ENCODE measurements around the gene PROM1. TPM values are rescaled to one million over a fixed set of nuclear protein-coding genes. Genes with fewer than 3 reads are reported as not detected.

PROM1 gene
- total RNA-seq, 1 donor from 2014 or later, result 36.9 TPM

DNA sequence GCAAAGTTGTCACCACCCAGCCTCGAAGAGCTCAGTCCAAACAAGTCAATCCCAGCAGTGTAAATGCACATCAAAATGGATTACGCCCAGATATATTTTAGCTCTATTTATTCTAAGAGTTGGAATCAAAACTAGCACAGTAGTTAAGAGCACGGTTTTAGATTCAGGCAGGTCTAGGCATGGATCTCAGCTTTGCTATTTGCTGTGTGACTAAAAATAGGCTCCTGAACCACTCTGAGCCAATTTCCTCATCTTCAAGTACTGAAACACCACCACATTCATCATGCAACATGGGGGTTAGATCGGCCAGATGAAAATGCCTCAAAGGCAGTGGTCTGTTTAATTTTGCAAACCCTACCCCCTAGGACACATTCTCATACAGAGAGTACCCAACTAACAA, 65.0 kb downstream of the PROM1 start:
- Mint-ChIP-seq H3K9me3 (ENCODE audit: unreplicated experiment) (no peaks in the 10 kb centered on the region), H3K4me1 (ENCODE audit: low read depth, unreplicated experiment) (no peaks in the 10 kb centered on the region), H3K36me3 (ENCODE audit: unreplicated experiment) (no peaks in the 10 kb centered on the region), H3K27me3 (ENCODE audit: unreplicated experiment) (no peaks in the 10 kb centered on the region), H3K4me3 (ENCODE audit: unreplicated experiment) (no peak overlapping the region), H3K27ac (ENCODE audit: unreplicated experiment) (no peak overlapping the region)
- TF ChIP-seq, protein P1, sequence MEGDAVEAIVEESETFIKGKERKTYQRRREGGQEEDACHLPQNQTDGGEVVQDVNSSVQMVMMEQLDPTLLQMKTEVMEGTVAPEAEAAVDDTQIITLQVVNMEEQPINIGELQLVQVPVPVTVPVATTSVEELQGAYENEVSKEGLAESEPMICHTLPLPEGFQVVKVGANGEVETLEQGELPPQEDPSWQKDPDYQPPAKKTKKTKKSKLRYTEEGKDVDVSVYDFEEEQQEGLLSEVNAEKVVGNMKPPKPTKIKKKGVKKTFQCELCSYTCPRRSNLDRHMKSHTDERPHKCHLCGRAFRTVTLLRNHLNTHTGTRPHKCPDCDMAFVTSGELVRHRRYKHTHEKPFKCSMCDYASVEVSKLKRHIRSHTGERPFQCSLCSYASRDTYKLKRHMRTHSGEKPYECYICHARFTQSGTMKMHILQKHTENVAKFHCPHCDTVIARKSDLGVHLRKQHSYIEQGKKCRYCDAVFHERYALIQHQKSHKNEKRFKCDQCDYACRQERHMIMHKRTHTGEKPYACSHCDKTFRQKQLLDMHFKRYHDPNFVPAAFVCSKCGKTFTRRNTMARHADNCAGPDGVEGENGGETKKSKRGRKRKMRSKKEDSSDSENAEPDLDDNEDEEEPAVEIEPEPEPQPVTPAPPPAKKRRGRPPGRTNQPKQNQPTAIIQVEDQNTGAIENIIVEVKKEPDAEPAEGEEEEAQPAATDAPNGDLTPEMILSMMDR (IDR thresholded peaks at IDR 0.05; ENCODE audit: partially characterized antibody, unreplicated experiment), result no peak
- no peak for DNase-seq

DNA sequence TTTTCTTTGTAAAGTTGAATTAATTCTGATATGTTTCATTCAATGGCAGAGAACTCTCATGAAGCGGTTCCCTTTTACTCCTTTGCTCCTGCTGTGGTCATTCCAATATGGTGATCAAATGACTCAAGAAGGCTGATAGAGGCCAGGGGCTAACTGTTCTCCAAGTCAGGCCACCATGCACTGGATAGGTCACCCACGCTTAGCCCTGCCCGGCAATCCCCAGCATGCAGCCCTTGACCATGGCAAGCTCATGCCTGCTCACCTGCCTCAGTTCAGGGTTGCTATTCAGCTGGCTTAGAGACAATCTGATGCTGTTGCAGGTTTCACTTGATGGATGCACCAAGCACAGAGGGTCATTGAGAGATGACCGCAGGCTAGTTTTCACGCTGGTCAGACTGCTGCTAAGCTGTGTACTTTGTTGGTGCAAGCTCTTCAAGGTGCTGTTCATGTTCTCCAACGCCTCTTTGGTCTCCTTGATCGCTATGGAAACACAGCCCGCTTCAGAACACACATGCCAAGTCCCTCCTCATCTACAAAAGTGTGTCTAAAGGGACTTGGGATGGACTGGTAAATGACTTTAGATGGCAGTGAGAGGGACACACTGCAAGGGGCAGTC, 65.7 kb downstream of the PROM1 start:
- Mint-ChIP-seq H3K4me3 (ENCODE audit: unreplicated experiment) (no peak overlapping the region), H3K36me3 (ENCODE audit: unreplicated experiment) (no peaks in the 10 kb centered on the region), H3K27ac (ENCODE audit: unreplicated experiment) (no peak overlapping the region), H3K4me1 (ENCODE audit: low read depth, unreplicated experiment) (no peaks in the 10 kb centered on the region), H3K27me3 (ENCODE audit: unreplicated experiment) (no peaks in the 10 kb centered on the region), H3K9me3 (ENCODE audit: unreplicated experiment) (no peaks in the 10 kb centered on the region)
- TF ChIP-seq, protein P1 (IDR thresholded peaks at IDR 0.05; ENCODE audit: partially characterized antibody, unreplicated experiment), result no peak
- DNase-seq, result no peak

DNA sequence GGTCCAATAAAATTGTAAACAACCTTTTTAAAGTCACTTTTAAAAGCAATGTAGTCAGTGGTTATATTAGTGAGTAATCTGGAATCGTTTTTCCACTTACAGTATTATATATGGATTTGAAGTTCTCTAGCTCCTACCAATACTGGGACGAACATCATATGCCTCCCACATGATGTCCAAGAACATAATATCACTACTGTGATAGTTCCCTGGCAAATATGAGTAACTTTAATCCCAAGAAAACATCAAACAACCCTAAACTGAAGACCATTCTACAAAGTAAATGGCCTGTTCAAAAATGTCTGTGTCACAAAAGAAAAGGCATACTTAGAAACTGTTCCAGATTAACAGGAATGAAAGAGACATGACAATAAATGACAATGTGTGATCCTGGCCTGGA, 67.3 kb downstream of the PROM1 start:
- Mint-ChIP-seq H3K27ac (ENCODE audit: unreplicated experiment) (no peak overlapping the region), H3K9me3 (ENCODE audit: unreplicated experiment) (no peaks in the 10 kb centered on the region), H3K36me3 (ENCODE audit: unreplicated experiment) (no peaks in the 10 kb centered on the region), H3K4me3 (ENCODE audit: unreplicated experiment) (no peak overlapping the region), H3K4me1 (ENCODE audit: low read depth, unreplicated experiment) (no peaks in the 10 kb centered on the region), H3K27me3 (ENCODE audit: unreplicated experiment) (no peaks in the 10 kb centered on the region)
- DNase-seq, result no peak
- TF ChIP-seq, protein P1 (IDR thresholded peaks at IDR 0.05; ENCODE audit: partially characterized antibody, unreplicated experiment), result no peak

DNA sequence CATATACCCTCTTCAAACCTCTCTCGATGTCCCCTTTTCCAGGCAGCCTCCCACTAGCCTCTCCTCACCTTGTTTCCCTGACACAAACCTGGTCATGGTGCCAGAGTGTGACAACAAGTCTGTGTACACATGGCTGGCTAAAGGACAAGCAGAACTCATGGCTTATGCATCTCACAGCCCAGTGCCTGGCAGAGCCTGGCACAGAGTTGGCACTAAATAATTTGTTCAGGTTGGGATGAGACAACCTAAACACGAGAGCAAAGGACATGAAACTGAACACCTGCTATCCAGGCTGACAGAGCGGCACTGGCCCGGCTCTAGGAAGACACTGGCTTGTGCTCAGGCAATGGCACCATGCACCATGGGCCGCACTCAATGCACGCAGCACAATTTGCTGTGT, 72.7 kb downstream of the PROM1 start:
- Mint-ChIP-seq H3K36me3 (ENCODE audit: unreplicated experiment) (no peaks in the 10 kb centered on the region), H3K27me3 (ENCODE audit: unreplicated experiment) (no peaks in the 10 kb centered on the region), H3K4me1 (ENCODE audit: low read depth, unreplicated experiment) (peaks cover 17% of the 10 kb centered on the region), H3K27ac (ENCODE audit: unreplicated experiment) (no peak overlapping the region), H3K4me3 (ENCODE audit: unreplicated experiment) (no peak overlapping the region), H3K9me3 (ENCODE audit: unreplicated experiment) (no peaks in the 10 kb centered on the region)
- TF ChIP-seq, protein P1 (IDR thresholded peaks at IDR 0.05; ENCODE audit: partially characterized antibody, unreplicated experiment), result no peak
- DNase-seq, result no peak

DNA sequence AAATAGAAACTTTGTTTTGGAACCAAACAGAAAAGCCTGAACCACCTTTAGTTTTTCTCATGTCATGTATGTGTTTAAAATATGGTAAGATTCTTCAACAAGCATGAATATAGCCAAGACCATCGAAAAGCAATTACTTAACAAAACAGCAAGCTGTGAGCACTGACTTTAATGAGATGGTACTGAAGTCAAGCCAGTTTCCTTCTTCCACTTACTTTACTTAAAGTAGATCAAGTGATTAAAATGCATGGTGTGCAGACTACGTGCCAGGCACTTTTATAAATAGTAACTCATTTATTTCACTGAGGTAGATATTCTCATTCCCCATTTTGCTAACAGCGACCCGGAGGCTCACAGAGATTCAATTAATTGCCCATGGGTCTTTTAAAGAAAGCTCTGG, 74.7 kb downstream of the PROM1 start:
- H3K9me3 Mint-ChIP-seq (ENCODE audit: unreplicated experiment), result no peaks in the 10 kb centered on the region
- H3K4me1 Mint-ChIP-seq (ENCODE audit: low read depth, unreplicated experiment), result peaks cover 17% of the 10 kb centered on the region
- H3K4me3 Mint-ChIP-seq (ENCODE audit: unreplicated experiment), result no peak overlapping the region
- no peak for DNase-seq
- TF ChIP-seq, protein P1 (IDR thresholded peaks at IDR 0.05; ENCODE audit: partially characterized antibody, unreplicated experiment), result no peak
- no peak overlapping the region for H3K27ac Mint-ChIP-seq (ENCODE audit: unreplicated experiment)
- H3K36me3 Mint-ChIP-seq (ENCODE audit: unreplicated experiment), result no peaks in the 10 kb centered on the region
- no peaks in the 10 kb centered on the region for H3K27me3 Mint-ChIP-seq (ENCODE audit: unreplicated experiment)

All from glutamatergic neuron (in vitro differentiated cells).